ENCODE results near the gene ZBTB48.
A peak's percentile ranks its signal among the peaks of the same experiment; 100 is the strongest.

Gene ZBTB48

DNA sequence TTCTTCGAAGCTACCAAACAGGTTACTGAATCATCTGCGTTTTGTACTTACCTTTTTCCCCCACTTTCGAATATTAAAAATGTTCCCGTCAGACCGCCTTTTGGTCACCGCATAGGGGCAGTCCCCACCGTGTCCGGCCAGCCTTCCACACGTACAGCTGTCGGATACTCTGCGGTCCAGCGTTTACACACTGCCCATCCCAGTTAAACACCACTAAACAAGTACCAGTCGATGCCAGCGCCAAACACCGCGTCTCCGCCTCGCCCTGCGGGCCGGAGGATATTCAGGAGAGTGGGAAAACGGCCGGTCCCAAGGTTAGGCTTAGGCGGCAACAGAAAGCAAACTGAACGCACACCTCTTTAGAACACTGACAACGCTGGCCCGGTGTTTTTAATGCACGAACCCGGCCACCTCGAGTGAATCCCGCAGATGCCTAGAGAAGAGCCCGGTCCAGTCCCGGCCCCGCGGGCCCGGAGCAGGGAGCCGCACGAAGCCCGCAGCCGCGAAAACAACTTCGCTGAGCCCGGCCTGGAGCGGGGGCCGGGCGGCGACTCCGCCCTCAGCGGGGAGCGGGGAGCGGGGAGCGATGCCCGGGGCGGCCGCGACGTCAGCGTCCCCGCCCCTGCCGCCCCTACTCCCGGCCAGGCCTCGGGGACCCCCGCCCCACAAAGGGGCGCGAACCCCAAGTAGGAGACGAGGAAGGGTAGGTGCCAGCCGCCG lies 33.0 kb downstream of the ZBTB48 start:
- peak; percentile 31 for DNase-seq (ENCODE audit: low spot score)

DNA sequence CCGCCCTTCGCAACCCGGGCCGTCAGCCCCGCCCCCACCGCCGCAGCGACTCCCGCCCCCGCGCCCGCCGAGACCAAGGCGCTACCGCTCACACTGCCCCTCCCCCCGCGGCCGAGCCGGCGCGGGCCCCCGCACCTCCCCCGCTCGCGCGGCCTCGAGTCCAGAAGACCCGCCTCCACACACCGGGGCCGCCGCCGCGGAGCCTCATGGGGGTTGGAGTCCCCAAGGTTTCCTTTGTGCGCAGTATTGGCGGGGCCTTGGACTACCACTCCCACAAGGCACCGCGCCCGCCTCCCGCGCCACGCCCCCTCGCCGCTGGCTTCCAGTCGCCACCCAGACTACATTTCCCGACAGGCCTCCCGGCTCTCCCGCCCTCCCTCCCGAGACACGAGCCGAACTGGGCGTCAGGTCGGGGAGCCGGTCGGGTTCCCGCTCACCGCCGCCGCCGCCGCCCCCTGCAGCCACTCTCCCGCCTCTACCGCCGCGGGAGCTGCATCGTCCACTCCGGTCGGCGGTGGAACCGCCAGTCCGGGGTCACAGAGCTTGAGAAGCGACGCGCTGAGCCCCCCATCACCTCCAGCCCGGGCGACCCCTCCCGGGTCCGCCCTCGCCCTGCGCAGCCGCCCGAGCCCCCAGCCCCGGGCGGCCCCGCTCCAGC lies 33.7 kb downstream of the ZBTB48 start, which contains the start of gene PHF13:
Gene PHF13 (plus strand): TSS at position 371 of the 658 bp plus-strand sequence. CDS start 336 bp downstream, outside the sequence.
- DNase-seq (ENCODE audit: low spot score) = peak; percentile 97

DNA sequence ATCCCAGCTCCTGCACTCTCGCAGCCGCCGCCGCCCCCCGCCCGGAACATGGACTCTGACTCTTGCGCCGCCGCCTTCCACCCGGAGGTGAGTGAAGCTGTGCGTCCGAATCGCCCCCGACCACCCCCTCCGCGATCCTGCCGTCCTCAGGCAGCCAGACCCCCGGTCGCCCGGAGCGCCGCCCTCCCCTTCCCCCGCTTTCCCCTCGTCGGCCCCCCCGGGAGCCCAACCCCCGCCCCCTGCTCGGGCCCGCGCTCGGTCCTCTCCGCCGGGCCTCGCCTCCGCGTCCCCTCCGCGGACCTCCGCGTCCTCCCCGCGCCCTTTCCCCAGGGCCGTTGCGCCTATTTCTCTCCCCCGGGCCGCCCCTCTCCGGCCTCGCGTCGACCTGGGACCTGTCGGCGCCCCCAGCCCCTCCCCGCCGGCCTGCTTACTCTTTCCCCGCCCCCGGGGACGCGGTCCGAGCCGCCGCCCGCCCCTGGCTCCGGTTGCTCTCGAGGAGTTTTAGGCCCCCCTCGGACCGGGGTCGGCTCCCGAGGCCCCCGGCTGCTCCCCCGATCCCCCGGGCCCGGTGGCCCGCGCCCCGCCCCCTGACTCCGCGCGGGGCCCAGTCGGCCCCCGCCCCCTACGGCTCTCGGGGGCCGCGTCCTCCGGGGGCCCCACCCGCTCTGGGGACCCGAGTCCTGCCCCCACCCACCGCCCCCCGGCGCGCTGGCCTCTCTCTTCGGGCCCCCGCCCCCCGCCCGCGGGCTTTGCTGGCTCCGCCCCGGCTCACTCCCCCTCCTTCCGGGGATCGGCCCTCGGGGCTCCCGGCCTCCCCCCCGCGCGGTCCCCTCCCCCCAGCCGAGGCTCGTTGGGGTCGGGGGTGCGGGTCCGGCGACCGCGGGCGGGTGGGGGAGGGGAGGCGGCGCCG lies 34.5 kb downstream of the ZBTB48 start:
- DNase-seq (ENCODE audit: low spot score) = no peak

DNA sequence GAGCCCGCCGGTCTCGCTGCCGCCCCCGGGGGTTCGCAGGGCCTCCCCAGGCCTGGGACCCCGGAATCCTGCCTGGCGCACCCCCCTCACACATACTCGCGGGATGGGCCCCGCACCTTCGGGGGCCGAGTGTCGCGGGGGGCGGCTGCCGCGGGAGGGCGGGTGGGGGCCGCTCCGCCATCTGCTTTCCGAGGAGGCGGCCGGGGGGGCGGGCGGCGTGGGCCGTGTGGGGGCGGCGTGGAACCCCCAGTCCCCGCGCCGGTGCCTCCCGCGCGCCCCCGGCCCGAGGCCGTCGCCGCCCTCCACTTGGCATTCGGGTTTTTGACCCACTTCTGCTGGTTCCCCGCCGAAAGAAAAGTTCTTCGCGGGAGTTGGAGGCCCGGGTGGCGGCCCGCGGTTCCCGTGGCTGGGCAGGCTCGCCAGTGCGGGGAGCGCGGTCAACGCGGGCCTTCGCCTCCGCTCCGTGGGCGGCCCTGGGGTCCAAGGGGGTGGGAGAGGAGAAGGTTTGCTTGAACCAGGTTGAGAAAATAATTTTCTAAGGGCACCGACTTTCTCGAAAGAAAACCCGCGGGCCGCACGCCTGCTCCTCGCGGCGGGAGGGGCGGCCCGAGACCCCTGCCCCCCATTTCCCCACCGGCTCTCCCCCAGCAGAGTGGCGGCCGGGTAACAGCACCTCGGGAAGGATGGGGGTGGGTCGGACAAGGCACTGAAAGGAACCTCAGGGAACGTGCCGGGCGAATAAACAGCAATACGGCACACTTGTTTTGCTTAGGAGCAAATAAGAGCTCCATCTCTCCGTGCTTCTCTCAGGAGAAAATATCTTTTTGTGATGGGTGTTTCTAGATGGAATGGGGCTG lies 35.4 kb downstream of the ZBTB48 start:
- no peak for DNase-seq (ENCODE audit: low spot score)

DNA sequence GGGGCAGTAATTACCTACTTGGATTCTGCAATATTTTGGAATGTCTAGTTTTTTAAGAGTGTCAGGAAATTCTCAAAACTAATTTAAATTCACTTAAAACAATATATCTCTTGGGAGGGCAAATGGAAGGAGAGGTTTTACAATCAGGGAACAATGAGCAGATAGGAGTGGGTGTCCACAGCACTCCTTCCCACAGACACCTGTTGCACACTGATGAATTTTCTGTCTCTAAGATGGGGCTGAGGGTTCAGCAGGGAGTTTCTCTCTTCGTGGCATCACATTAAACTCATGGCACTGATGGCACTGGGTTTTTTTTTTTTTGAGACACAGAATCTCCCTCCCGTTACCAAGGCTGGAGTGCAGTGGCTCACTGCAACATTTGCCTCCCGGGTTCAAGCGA lies 39.3 kb downstream of the ZBTB48 start:
- DNase-seq (ENCODE audit: low spot score) = no peak

DNA sequence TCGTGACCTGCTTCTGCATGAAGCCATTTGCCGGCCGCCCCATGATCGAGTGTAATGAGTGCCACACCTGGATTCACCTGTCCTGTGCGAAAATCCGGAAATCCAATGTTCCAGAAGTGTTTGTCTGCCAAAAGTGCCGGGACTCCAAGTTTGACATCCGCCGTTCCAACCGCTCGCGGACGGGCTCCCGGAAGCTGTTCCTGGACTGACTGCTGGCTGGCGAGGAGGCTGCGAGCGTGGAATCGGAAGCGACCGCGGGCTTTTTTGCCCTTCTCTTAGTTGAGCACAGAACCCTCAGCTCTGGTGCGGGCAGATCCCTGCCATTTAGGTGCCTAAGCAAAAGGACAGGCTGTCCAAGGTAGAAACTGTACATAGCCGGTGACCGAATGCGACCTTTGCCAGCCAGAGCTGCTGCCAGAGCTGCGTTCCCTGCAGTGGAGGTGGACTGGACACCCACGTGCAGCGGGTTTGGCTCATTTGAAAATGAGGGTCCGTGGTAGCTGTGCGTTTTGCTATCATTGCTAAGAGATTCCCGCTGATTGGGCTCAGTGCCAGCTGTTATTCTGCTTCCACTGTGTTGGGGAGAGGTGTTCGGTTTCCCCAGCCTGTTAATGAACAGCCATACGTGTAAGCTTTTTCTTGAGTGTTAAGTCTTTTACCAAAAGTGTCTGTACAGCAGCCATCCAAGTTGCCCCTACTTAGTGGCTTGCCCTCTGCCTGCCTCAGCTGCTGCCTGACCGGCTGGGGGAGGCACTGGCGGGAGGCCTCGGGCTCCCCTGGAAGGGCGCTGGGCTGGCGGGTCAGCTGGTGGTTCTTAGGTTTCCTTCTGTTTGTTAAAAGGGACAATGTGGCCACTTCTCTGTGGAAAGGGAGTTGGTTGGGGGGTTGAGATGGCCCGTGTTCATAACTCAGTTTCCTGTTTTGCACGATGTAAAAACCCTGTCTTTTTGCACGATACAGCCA lies 41.9 kb downstream of the ZBTB48 start:
- no peak for DNase-seq (ENCODE audit: low spot score)

DNA sequence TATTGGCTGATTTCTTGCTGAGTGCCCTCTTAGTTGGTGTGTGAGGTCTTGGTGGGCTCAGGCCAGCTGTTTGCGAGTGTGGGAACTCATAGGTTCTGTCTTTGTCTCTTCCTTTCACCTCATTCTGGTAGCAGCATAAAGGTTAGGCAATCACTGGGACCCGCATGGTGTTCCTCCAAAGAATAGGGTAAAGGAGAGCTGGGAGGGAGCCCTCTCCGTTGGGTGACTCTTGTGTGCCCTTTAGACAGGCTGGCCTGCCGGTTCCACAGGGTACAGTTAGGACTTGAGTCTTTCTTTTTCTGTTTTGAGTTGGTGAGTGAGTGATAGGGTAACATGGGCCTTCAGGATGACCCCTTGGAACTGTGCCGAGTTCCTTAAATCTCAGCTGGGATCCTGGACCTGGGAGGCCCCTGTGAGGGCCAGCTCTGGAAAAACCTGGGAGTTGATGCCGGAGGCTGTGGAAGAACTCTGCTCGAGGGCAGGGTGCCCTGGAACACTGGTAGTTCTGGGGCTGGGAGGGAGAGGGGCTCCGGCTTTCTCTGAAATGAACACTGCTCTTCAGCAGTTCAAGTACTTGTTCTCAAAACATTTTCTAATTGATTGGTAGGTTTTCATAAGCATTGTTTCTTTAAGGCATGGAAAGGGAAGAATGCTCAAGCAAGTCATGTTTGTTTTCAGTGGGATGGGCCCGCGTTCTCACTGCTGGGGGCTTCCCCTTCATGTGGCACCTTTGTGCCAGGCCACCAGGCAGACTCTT lies 42.8 kb downstream of the ZBTB48 start:
- no peak for DNase-seq (ENCODE audit: low spot score)

DNA sequence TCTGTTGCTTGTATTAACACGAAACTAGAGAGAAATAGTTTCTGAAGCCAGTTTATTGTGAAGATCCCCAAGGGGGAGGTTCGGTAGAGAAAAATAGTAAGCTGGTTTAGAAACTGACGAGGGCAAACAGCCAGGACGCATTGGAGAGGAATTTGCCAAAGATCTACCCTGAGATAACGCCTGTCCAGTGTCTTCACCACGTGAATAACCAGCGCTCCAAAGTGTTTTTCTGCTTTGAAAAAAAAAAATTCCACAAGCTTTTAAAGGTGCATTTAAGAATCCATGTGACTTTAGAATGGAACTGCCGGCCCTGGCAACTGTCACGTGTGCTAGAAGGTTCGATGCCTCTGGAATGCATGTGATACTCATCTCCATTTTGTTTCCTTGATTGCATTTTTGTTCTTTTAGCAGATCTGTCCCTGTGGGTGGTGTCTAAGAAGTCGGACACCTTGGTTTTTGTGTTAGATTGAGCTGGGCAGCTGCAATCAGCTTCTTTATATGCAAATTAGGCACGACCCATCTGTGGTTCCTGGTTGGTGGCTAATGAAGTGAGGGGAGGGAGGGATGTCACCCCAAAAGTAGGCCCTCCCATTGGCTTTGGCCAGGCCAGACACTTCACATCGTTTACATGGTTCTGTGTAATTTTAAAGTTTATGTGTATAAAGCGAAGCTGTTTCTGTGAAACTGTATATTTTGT lies 43.6 kb downstream of the ZBTB48 start:
- no peak for DNase-seq (ENCODE audit: low spot score)

DNA sequence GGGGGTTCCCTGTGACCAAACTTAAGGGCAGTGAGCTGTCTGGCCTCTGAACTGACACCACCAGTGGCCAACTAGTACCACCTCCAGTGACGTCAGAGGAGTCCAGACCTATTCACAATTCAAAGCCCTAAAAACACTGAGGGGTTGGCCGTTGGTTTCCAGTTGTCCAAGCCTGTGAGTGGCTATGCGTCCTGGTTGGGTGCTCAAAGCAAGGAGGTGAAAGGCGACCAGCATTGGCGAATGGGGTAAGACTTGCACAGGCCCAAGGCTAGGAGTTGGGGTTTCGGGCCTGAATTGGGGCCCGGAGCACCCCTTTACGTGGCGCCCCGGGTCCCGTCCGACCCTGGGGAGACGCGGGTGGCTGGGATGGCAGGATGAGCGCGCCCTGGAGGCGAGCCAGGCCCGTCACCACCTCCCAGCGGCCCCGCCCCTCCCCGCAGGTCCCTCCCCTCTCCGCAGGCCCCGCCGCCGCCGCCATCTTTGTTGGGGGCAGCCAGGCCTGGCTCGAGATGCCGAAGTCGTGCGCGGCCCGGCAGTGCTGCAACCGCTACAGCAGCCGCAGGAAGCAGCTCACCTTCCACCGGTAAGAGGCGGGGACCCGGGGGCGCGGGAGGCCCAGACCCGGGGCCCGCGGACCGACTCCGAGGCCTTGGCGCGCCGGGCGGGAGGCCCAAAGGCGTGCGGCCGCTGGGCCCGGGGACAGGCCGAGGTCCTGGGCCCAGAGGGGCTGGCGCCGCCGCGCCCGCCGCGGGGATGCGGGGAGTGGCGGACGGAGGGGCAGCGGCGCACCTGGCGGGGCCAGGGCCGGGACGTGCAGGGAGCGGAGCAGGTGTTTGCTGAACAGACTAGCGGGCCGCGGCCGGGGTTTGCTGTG lies 45.2 kb downstream of the ZBTB48 start, which contains the start of gene THAP3:
Gene THAP3 (plus strand): TSS at position 159 of the 874 bp plus-strand sequence. CDS start 351 bp downstream, at position 510.
- peak; percentile 78 for DNase-seq (ENCODE audit: low spot score)

DNA sequence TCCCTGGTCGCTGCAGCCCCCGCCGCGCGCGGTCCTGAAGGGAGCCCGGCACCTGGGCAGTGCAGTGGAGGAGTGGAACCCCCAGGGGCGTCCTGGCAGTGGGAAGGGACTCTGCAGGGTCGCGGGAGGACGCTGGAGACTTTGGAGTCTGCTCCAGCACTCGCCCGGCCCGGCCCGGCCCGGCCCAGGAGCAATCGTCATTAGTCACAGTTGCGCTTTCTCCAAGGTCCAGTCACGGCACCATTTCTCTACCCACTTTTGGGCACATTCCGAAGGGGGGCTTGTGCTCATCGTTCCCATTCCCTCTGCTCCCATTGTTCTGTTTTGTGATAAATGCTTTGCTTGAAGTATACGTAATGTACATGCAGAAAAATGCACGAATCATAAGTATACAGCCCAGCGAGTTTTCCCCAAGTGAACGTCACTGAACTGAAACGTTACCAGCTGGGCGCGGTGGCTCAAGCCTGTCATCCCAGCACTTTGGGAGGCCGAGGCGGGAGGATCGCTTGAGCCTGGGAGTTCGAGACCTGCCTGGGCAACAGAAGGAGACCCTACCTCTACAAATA lies 45.9 kb downstream of the ZBTB48 start:
- peak; percentile 29 for DNase-seq (ENCODE audit: low spot score)

DNA sequence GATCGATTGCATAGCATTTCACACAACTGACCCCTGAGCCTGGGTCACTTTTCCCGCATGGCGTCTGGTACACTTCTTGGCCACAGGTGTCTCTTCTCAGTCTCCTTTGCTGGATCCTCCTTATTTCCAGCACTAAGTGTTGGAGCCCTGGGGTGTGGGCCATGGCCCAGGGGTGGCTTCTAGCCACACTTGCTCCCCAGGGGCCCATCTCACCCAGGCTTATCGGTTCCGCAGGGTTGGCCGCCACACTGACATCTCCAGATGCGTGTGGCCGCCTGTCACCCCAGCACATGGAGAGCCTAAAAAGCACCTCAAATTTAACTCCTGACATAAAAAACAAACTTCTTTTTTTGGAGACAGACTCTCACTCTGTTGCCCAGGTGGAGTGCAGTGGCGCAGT lies 47.2 kb downstream of the ZBTB48 start:
- DNase-seq (ENCODE audit: low spot score) = no peak

DNA sequence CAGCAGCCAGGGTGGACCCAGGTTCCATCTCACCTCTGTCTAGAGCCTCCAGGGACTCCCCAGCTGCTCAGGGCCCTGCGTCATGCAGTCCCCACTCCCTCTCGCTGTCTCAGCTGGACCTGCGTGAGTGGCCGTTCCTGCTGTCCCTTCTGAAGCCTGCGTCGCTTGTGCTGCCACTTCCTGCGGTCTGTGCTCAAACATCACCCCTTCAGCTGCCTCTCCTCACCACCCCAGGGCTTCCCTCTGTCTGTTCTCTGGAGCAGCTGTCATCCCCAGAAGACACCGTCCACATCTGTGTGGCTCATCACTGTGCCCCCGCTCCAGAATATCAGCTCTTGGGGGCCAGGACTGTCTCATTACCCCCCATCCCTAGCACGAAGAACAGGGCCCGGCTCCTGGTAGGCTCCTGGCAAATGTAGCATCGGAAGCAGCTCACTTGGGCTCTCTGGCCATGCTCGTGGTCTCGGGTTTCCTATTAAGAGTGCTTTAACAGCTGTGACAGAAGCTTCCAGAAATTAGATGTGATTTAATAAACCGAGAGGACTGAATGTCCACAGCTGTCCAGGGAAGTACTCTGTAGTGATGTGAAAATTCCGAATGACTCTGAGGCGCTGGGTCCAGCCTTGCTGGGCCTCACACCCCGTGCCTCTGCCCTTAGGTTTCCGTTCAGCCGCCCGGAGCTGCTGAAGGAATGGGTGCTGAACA lies 48.2 kb downstream of the ZBTB48 start:
- no peak for DNase-seq (ENCODE audit: low spot score)

DNA sequence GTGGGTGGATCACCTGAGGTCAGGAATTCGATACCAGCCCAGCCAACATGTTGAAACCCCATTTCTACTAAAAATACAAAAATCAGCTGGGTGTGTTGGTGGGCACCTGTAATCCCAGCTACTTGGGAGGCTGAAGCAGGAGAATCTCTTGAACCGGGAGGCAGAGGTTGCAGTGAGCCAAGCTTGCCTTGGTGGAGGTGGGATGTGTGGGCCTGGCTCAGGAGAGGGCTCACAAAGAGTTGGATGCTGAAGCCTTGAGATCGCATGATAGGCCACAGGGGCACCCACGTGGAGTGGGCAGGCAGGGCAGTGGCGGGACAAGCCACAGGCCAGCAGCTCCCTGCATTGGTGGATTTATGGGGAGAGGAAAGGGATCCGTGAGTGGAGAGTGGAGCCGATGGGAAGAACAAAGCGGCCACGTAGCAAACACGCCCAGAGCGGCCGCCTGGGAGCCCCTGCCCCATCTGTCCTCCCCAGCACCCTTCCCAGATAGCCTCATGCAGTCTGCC lies 49.2 kb downstream of the ZBTB48 start:
- DNase-seq (ENCODE audit: low spot score) = no peak

DNA sequence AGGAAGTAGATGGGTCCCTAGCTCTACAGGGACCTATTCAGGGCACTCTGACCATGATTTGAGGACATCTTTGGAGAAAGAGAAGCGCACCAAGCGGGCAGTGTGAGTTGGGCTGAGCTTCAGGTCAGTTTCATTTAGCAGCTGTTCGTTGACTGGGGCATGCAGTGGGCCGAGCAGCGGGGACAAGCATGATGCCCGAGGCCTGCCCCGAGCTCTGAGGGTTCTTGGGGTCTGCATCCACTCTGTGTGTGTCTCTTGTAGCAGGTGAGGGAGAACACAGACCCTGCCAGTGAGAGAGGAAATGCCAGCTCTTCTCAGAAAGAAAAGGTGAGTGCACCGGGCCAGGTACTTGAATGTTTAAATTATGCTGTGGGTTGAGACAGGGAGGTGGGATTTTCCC lies 50.2 kb downstream of the ZBTB48 start:
- DNase-seq (ENCODE audit: low spot score) = no peak

DNA sequence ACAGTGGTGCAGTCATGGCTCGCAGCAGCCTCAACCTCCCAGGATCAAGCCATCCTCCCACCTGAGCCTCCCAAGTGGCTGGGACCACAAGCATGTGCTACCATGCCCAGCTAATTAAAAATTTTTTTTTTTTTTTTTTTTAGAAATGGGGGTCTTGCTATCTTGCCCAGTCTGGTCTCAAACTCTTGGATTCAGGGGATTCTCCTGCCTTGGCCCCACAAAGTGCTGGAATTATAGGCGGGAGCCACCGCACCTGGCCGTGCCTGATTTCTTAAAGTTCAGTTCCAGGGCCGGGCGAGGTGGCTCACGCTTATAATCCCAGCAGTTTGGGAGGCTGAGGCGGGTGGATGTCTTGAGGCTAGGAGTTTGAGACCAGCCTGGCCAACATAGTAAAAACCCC lies 51.3 kb downstream of the ZBTB48 start:
- DNase-seq (ENCODE audit: low spot score) = no peak

DNA sequence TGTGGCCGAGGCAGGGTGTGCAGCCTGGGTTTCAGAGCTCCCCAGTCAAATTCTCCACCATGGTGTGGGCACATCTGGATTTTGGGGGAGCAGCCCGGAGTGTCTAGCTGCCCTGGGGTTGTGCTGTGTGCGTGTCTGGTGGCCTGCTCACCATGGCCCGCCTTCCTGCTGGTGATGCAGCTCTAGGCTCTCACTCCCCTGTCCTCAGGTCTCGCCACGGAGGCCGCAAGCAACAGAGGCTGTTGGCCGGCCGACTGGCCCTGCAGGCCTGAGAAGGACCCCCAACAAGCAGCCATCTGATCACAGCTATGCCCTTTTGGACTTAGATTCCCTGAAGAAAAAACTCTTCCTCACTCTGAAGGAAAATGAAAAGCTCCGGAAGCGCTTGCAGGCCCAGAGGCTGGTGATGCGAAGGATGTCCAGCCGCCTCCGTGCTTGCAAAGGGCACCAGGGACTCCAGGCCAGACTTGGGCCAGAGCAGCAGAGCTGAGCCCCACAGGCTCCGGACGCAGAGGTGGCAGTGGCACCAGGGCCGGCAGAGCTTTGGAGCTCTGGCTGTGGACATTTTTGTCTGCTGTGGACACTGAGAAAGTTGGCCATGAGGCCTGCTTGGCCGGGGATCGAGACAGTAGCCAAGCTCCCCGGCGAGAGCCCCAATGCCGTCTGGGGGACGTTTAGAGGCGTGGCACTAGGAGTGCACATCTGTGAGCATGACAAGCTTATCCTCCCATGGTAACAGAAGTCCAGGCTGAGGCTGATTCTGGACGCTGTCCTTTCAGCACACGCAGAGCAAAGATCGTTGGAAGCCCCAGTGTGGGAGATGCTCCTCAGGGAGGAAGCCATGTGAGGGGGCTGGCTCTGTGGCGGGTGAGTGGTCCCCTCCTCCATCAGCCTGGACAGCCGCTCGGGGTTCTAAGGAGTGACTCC lies 53.1 kb downstream of the ZBTB48 start:
- no peak for DNase-seq (ENCODE audit: low spot score)

All from kidney capillary endothelial cell (primary cell).